Measurements from ENCODE around the gene NKX1-1.

Gene NKX1-1

DNA sequence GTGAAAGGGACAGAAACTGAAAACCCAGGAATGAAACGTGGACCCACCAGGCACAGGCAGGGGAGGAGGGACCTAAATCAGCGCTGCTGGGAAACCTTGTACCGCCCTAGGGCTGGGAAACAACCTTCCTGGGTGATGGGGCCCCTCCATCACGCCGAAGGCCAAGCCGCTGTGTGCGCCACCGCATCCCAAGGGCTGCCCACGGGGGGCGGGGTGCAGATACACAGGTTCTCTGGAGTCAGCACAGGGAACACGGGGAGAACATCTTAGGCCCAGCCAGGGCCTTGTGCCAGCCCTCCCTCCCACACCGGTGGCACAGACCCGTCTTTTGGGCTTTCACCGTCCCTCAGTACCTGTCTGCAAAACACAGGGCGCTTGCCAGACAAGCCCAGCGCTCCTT, 46.3 kb downstream of the NKX1-1 start:
- no peak for DNase-seq (ENCODE audit: low spot score)

DNA sequence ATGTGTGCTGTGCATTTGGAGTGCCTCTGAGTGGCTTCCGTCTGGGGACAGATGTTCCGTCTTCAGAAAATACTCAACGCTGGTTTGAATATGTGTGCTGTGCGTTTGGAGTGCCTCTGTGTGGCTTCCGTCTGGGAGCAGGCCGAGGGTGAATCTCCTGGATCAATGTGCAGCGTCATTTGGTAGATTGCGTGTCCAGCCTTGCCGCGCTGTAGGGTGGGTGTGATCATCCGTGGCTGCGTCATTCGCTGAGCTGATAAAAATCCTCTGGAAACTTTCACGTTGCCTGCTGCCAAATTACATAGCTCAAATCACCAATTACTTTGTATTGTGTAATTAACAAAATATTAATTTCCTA, 47.1 kb downstream of the NKX1-1 start:
- DNase-seq (ENCODE audit: low spot score): no peak

DNA sequence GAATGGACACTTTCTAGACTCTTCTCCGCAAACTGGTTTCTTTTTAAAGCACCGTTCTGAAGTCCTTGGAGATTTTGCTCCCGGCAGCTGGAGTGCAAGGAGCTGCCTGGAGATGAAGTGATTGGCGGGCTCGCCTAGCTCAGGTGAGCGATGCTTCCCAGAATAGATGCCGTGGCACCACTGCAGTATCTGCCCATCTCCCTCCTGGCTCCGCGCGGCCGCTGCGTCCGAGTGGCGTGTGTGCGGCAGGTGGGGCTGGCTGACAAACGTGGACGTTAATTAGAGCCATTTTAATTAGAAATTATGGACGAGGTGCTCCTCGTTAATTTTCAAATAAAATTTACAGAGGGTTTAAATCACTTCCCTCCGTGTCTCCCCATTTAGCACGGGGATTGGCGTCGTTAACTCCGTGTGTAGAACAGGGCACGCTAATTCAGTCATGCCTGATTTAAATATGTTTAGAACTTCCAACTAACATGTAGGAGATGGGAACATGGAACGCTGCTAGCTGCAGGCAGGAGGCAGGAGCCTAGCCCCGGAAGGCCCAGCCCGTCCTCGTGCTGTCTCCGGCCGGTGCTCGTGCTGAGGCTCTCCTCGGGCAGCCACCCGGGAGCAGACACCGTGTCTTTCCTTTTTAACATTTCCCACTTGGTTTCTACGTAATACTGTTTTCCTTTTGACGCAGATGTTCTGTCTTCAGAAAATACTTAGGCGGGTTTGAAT, 47.7 kb downstream of the NKX1-1 start:
- DNase-seq (ENCODE audit: low spot score): no peak

DNA sequence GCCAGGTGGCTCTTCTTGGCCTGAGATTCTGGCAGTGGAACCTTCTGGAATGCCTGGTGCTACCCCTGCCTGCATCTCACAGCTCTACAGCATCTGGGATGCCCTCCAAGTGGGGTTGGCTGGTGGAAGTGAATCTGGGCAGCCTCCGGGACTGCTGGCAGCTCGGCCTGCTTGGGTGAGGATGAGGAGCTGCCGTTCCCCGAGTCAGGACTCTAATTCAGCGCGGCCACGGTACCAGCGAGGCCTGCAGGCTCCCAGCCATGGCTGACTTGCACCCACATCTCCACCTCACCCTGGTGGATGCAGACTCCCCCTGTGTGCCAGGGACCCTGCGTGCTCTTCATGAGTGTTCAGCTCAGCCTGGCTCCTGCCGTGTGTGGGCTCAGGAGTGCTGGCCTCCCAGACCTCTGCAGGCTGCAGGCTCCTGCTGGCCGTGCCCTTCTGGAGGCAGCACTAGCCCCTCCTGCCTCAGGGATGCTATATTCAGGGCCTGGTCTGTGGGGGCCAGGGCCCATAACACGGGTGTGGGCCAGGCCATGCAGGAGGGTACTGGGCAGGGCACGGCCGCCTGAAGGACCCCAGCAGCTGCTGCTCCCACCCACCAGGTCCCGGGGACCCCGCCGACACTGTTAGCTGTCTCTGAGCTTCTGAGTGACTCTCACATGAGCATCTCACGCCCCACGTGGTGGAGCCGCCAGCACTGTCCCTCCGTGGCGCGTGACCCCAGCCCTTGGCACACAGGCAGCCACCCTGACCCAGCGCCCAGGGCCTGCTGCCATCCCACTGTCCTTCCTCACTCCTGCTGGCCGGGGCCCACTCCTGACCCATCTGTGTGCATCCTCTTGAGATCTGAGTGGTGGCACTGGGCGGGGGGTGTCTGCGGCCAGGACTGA, 48.6 kb downstream of the NKX1-1 start:
- no peak for DNase-seq (ENCODE audit: low spot score)

DNA sequence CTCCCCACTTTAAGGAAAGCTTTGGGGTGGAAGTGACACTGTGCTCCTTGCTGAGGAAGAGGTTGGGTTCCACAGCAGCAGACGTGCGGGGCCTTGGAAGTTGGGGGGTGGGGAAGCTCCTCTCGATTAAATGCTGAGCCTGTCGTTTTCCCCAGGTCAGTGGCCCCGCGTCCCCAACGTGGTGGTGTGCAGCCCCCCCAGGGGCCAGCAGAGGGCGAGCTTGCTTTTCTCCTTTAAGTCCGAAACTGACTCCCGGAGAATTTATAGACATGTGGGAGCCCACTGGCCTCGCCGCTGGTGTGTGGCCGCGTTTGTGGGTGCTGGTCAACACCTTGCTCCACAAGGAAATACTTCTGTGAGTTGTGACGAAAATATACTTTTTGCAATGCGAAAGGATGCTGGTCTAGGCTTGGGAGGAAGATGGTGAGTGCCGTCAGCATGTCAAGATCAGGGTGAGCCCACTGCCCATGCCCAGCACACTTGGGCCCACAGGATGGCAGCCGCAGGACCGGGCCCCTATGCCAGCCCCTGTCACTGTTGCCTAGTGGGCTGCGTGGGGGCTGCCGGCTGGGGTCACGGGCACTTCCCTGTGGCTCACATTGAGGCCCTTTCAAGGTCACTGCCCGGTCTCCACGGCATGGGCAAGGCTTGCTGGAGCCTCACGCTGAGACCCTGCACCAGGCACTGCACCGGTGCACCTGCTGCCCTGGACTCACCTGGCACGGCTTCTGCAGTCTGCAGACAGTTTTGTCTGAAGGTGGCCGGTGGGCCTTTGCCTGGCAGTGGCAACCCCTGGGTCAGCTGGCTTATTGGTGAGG, 49.9 kb downstream of the NKX1-1 start:
- DNase-seq (ENCODE audit: low spot score): peak; percentile 43

DNA sequence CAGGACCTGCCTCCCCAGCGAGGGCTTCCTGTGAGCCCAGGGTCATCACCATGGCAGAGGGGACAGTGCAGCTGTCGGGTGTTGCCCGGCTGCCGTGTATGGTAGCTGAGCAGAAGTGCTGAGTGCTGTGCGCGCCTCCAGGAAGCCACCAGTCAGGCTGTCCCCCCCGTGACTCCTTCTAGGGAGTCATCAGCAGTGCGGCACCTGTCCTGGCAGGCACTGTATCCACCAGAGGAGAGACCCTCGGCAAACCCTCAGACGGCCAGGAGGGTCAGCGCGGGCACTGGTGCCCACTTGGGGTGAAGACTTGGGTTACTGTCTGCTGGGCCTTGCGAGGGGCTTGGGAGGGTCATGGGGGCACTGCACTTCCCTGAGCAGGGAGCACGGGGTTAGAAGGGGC, 50.9 kb downstream of the NKX1-1 start:
- DNase-seq (ENCODE audit: low spot score): no peak

DNA sequence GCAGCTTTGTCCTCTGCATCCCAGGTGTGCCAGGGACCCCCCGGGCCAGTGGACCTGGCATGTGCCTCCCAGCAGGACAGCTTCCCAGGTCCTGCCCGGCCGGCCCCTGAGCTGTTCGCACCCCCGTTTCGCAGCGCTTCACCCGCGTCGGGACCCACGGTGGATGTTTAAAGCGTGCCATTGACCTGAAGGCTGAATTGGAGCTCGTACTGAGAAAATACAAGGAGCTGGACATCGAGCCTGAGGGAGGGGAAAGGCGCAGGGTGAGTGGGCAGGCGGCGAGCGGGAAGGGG, 51.3 kb downstream of the NKX1-1 start:
- DNase-seq (ENCODE audit: low spot score): no peak

DNA sequence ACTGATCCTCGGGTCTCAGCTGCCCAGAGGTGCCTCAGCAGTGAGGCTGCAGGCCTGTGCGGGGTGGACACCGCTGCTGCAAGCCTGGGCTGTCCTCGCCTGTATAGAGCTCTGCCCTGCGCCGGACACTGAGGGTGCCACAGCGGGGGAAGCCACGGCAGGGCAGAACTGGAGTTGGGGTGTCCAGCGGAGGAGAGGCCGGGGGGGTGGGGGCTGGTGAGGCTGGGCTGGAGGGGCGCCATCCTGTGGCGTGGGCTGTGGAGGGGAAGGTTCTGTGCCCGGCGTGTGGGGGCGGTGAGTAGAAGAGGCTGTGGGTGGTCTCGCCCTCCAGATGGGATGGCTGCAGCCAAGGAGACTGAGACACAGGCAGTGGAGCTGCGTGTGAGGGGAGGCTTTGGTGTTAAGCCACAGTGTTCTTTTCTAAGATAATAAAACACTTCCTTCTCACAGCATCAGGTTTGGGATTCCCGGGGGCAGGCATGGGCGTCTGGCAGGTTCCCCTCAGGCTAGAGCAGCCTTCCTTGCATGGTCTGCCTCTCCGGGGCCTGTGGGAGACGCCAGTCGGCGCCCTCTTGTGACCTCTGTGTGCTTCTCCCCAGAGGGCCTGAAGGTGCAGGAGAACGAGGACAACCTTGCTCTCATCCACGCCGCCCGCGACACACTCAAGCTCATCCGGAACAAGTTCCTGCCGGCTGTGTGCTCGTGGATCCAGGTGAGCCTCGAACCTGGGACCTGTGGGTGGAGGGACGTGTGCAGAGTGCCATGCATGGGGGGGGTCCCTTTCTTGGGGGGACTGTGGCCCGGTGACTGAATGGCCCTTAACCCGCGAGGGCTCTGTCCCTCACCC, 51.9 kb downstream of the NKX1-1 start:
- DNase-seq (ENCODE audit: low spot score): no peak

DNA sequence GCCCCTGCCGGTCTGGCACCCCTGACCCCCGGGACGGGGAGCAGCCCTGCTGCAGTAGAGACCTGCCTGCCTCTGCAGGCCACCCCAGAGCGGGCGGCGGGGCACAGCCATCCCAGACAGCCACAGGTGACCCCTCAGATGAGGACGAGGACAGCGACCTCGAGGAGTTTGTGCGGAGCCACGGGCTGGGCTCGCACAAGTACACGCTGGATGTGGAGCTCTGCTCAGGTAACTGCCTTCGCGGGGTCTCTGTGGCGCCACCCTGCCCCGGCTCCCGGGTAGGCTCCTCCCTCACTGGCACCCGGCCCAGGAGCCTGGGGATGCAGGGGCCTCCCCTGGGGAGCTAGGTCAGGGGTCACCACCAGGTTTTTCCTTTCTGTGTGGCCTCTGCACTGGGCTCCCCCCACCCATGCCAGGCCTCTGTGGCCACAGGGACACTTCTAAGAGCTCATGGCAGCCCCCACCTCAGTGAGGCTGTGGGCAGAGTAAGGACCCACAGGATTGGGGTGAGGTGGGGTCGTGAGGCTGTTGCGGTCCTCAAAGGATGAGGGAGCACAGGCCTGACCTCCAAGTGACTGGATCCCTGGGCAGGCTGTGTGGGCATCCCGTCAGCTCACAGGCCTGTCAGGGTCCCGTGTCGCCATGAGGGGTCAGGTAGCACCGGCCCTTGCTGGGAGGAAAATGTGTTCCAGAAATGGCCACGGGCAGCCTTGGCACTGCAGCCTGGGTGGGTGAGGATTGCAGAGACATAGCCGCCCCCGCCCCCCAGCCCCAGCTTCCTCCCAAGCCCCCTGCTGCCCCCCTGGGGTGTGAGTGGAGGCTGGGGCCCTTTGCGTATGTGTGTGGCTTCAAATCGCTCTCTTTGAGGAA, 52.8 kb downstream of the NKX1-1 start:
- DNase-seq (ENCODE audit: low spot score): no peak
